ENCODE measurements around the gene GRK5. TPM values are rescaled to one million over a fixed set of nuclear protein-coding genes. Genes with fewer than 3 reads are reported as not detected.

Gene GRK5
- total and polyA plus RNA-seq, 9 of the 15 experiments (the other 6 are each of a cell fraction or from before 2014, with no cell fraction given) = 0.46 to 0.83 (median 0.67) TPM; not detected in 2

- TF ChIP-seq KLF6 (CRISPR knock-in tag; IDR thresholded peaks at IDR 0.05; ENCODE audit: borderline replicate concordance) (no peak), HDAC3 (IDR thresholded peaks at IDR 0.05; ENCODE audit: borderline replicate concordance, partially characterized antibody) (no peak), ZNF655 (CRISPR knock-in tag; IDR thresholded peaks at IDR 0.05) (no peak), SPI1 (IDR thresholded peaks at IDR 0.05; ENCODE audit: borderline replicate concordance, low read depth, low read length) (no peak), ZNF12 (CRISPR knock-in tag; IDR thresholded peaks at IDR 0.05) (no peak), NCOA4 (IDR thresholded peaks at IDR 0.05; ENCODE audit: partially characterized antibody) (no peak)
- H3K4me1 ChIP-seq (replicated peaks in 1 of 2; ENCODE audit: control insufficient read depth in 2 of 2, insufficient read depth in 2 of 2, low read length in 2 of 2) = peaks cover 4 to 7% of the 10 kb centered on the region in 2 experiments; a peak in 4 of 5 replicates
- DNase-seq (ENCODE audit: extremely low read depth in 1 of 4, low spot score in 3 of 4) (no peak), ATAC-seq (no peak), FAIRE-seq (no peak)
- H3K4me3 ChIP-seq = no peak overlapping the region
- H3K79me2 ChIP-seq (ENCODE audit: control insufficient read depth, insufficient read depth, low read length) = no peaks in the 10 kb centered on the region
- no peaks in the 10 kb centered on the region for H3K9me3 ChIP-seq (replicated peaks; ENCODE audit: control insufficient read depth, insufficient read depth, low read depth, low read length)
- no peak overlapping the region for H3K9ac ChIP-seq (ENCODE audit: insufficient read depth in 1 of 2, low read depth in 2 of 2, low read length in 2 of 2)
- intact Hi-C loops (cut with micrococcal nuclease) (no loop called here), in situ Hi-C loops (cut with MboI) (no loop called here)
- WGBS (ENCODE audit: insufficient coverage, low coverage, missing lambda C conversion rate) = 38% methylated on average over 5 of the region's 7 CpGs
- ChIA-PET CTCF (ENCODE audit: low intra/inter-chr PET ratio) (no interaction called here), POLR2A (no interaction called here)
- H4K20me1 ChIP-seq (replicated peaks; ENCODE audit: control insufficient read depth, insufficient read depth, low read length) = no peaks in the 10 kb centered on the region
- no peak overlapping the region for H3K4me2 ChIP-seq (ENCODE audit: insufficient read depth, low read length)
- H3K36me3 ChIP-seq (ENCODE audit: control insufficient read depth, insufficient read depth, low read length) = no peaks in the 10 kb centered on the region
- H3K27me3 ChIP-seq (ENCODE audit: control insufficient read depth in 2 of 2, insufficient read depth in 2 of 2, low read length in 2 of 2) = 0 out of 5 replicates have a peak, but pooled peaks cover 0 to 4% of the 10 kb centered on the region in 2 experiments
- no peaks in the 10 kb centered on the region for H3K9me1 ChIP-seq (ENCODE audit: control insufficient read depth, insufficient read depth, low read length)
- no TSS peak for BruUV-seq (replicated peaks)
- no peak overlapping the region for H2AFZ ChIP-seq (ENCODE audit: low read depth, low read length)
- H3K27ac ChIP-seq (ENCODE audit: extremely low read depth, low read depth, low read length) = no peak overlapping the region
Measured at GRCh38 chr10:119284679-119285096, 77.3 kb downstream of the GRK5 start.

Data from K562 (cell line).